IPS DF 19.7 (cell line): ENCODE data around the gene UTS2R.
"Not testable (repeated sequence)": the region's sequence is repeated elsewhere in the genome, so short reads cannot be mapped to it uniquely, and the experiment has no call there.

Source experiments
- DNase-seq: peaks from one replicate; pipeline ENCODE4 v3.0.0-alpha.2; 2013; ENCODE audit warnings: low read depth, low spot score

UTS2R gene

DNA sequence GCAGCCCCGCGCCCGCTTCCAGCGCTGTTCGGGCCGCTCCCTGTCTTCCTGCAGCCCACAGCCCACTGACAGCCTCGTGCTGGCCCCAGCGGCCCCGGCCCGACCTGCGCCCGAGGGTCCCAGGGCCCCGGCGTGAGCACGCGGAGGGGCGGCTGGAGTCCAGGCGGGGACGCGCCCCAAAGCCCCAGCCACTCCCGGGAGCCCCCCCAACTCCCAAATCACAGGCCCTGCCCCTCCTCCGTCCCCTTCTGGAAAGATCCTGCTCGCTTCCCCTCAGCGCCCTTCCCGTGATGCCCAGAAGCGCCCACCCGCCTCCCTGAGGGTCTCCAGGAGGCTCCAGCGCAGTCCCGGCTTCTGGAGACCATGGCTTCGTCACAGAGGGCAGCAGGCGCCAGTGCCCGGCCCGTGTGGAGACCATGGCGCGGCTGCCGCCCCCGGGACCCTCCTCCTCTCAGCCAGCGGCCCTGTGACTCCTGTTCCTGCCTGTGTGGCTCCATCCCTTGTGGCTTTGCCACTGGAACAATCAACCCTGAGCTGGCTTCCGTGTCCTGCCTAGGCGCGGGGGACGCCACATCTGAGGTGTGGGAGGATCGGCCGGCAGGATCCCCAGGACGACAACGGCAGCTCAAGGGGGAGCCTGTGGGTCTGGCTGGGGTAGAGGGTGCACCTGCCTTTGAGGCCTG is 3.9 kb downstream of the UTS2R start:
- no peak for DNase-seq

DNA sequence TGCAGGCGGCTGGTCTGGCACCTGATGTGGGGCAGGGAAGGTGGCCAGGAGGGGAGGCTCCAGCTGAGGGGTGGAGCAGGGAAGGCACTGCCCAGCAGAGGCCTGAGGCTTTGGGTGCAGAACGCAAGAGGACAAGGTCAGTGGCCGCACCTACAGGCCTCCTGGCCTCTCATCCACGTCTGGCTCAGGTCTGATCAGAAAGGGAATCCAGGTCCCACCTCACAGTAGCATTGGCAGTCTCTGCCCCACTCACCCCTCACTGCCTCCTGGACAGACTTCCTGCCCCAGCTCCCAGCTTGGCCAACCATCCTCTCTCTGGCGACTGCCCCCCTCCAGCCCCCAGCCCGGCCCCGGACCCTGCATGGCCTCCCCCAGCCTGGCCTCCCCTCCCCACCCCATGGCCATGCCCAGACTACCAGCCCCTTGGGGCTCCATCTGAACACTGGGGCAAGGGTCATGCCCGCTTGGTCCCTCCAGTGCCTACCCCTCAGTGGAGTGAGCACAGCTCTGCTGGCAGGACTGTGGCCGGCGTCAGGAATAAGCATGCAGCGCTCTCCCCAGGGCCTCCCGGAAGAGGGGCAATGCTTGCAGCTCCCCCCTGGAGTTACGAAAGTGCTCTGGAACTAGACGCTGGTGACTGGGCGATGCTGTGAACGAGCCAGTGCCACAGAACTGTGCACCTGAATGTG is 4.6 kb downstream of the UTS2R start:
- DNase-seq, result no peak

DNA sequence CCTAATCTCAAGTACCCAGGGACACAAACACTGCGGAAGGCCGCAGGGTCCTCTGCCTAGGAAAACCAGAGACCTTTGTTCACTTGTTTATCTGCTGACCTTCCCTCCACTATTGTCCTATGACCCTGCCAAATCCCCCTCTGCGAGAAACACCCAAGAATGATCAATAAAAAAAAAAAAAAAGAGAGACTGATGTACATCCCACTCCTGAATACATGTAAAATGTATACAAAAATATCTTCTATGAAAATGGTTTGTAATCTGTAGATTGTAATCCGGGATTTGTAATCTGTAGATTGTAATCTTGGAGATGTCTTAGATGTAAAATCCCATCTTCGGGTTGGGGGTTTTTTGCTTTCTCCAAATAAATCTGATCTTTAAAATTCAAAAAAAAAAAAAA is 5.7 kb downstream of the UTS2R start:
- DNase-seq, result not testable (repeated sequence)

DNA sequence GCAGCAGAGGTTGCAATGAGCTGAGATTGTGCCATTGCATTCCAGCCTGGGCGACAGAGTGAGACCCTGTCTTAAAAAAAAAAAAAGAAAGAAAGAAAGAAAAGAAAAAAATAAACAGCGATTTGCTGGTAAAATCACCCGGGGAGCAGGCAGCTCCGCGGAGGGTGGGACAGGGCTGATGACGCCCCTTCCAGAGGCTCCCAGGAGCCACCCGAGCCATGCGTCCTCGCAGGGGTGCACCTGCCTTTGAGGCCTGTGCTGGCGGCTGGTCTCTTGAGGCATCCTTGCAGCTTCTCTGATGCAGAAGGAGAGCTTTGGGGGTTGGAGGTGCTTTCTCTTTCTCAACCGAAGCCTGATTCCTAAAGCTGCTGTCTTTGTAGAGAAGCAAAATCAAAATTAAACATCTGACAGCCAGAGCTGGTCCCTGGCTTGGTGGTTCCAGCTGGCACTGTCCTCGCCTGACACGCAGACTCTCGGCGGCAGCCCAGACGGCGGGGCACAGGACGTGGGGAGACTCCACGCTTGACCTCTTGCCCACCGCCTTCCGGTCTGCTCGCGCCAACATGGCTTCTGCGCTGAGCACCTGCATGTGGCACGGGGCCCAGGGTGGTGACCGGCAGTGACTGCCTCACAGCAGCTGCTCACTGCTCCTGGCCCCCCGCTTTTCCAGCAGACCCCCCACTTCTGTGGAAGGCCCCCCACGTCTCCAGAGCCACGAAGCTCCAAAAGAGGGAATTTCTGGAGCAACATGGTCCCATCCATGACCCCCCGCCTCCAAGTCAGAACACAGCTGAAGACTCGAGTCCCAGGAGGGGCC is 6.6 kb downstream of the UTS2R start:
- no peak for DNase-seq

DNA sequence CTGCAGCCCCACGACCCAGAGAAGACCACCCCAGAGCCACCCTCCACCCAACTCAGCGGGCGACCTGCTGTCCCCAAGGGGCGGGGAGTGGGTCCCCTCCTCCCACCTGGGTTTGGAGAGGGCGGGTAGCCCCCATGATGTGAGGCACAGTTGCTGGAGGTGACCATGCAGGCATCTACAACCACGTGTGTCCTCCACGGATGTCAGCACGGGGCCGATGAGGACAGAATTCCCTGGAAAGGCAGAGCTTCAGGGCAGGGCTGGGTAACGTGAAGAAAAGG is 7.1 kb downstream of the UTS2R start:
- no peak for DNase-seq

DNA sequence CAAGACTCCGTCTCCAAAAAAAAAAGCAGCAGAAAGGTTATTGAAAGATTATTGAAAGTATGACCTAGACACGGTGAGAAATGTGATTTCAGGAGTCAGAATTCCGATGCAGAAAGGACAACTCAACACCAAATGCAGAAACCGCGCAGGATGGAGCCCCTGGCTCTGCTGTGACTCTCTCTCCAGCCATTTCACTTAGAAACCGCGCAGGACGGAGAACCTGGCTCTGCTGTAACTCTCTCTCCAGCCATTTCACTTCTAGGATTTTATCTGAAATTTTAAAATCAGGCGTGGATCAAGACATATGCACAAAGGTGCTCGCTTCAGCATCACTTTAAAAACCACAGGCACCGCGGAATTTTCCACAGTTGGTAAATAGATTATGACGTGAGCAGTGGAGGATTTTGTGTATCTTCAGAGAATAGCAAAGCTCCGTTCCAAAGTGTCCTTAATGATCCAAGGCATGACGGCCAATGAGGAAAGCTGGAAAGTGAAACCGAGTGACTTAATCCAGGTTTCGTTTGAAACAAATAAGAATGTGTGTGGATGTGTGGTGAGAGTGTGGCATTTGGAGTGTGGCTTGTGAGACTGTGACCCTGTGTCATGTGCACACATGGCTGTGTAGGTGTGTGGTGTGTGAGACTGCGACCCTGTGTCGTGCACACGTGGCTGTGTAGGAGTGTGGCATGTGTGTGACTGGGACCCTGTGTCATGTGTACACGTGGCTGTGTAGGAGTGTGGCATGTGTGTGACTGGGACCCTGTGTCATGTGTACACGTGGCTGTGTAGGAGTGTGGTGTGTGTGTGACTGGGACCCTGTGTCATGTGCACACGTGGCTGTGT is 9.5 kb downstream of the UTS2R start:
- DNase-seq, result no peak

DNA sequence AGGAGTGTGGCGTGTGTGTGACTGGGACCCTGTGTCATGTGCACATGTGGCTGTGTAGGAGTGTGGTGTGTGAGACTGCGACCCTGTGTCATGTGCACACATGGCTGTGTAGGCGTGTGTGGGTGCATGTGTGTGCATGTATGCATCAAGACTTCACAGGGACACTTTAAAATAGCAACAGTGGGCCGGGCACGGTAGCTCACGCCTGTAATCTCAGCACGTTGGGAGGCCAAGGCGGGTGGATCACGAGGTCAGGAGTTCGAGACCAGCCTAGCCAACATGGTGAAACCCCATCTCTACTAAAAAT is 10.1 kb downstream of the UTS2R start:
- DNase-seq, result not testable (repeated sequence)

DNA sequence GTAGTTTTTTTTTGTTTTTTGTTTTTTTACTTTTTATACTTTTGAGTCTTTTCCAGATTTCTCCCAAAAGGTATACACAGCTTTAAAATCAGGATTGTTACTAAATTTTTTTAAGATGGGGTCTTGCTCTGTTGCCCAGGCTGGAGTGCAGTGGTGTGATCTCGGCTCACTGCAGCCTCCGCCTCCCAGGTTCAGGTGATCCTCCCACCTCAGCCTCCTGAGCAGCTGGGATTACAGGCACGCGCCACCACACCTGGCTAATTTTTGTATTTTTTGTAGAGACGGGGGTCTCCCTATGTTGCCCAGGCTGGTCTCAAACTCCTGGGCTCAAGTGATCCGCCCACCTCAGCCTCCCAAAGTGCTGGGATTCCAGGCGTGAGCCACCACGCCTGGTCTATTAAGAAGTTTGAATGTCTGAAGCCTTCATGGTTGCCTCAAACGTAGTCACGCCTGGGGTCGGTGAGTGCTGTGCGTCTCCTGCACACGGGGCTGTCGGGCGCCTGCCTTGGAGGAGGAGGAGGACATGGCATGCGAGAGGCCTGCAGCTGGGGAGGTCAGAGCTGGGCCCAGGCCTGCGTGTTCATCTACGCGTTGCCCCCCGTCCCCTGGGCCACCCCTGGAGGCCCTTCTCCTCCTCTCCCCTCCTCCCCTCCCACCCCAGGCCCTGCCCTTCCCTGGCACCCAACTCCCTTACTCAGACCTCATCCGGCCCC is 10.8 kb downstream of the UTS2R start:
- DNase-seq, result not testable (repeated sequence)

DNA sequence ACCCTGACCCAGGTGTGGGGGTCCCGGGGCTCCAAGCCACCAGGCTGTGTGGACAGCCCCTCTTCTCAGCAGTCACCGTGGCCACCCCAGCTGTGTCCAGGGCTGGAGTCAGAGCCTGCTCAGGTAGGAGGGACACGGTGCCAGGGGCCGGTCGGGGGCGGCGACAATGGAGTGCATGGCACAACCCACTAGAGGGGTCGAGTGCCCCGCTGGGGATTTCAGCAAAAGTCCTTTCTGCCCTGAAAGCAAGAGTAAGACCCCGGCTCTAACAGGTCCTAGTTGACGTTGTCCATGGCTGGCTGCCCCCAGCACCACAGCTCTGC is 11.3 kb downstream of the UTS2R start:
- DNase-seq, result no peak

DNA sequence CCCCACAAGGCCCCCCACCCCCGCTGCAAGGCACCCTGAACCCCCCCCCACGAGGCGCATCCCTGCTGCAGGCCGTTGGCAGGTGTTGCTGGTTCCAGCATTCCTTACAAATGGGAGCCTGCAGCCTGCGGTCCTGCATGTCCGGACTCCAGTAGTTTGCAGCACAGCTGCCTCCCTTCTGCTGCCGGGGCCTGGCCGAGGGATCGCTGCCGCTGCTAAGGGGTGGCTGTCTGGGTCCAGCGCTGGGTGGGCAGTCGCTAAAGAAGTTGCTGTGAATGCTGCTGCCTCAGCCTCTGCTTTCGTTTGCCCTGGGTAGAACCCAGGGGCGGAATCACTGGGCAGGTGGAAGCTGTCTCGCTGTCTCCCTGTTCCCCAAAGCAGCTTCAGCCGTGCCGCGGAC is 11.8 kb downstream of the UTS2R start:
- DNase-seq, result no peak

DNA sequence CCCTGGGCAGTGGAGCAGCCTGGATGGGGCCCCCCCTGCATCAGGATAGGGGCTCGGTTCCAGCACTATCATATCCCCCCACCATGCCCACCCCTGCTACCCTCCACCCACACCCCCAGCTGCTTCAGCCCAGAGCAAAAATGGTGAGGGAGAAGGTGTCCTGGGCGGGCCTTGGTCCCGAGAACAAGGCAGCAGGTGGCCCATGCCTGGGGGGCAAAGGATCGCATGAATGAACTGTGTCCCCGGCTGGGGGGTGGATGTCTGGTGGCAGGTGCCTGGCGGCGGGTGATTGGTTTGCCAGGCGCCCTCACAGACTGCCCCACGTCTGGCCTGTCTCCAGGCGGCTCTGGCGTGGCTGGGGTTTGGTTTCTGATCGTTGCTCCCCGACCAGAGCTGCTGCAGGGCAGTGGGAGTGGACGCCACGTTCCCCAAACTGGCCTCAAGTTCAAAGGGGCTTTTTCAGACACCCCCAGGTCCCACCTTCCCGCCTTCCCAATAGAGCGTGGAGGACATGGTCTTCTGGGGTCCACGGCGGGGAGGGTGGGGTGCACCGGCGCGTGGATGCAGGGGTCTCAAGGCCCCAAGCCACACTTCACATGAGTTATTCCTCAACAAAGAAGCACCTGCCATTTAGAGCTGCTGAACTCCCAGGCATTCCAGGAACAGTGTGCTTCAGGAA is 12.6 kb downstream of the UTS2R start:
- no peak for DNase-seq

DNA sequence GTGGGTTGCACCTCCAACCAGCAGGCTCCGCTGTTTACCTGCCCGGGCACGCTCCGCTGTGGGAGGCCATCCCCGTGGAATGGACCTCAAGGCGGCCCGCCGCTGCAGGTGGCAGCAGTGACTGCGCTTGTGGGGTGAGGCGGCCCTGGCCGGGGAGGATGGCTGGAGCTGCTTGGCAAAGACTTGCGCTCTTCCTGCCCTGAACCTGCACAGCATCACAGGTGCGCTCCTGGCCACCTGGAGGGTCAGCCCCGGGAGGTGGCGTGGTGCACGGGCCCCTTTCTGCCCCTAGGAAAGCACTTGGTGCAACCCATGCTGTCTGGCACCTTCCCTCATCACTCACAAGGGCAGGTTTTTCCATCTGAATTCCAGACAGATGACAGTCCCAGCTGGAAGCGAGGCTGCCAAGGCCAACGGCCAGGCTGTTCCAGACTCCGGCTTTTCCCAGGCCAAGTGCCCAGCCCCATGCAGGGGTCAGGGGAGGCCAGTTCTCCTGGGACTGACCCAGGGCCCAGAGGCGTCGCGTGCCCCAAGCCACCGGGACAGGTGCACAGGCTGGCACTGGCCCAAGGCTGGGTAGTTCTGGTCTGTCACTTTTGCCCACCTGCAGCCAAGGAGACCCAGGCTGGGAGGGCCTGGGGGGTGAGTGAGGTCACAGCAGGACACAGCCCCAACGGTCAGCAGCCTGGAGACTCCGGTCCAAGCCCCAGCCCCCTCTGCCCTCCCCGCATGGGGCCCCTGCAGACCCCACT is 13.3 kb downstream of the UTS2R start:
- DNase-seq, result no peak

DNA sequence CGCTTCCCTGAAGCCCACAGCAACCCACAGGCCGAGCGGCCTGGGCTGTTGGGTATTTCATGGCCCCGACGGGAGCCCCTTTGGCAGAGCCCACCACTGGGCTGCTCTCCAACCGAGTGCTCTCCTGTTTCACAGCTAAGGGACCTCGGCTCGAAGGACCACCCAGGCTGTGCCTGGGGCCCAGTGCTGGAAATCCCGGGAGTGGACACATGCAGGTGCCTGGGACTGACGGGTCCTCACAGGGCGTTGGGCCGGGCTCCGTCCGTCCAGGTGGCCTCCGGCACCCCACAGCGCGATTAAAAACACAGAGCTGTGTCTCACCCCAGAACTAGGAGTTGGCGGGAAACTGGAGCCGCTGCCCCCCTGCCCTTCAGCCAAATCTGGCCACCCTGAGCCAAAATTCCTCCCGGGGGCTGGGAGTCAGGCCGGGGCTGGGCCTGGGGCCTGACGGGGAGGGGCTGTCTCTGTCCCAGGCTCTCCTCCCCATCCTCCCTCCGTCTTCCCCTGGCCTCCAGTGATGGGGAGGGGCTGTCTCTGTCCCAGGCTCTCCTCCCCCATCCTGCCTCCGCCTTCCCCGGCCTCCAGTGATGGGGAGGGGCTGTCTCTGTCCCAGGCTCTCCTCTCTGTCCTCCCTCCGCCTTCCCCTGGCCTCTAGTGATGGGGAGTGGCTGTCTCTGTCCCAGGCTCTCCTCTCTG is 14.1 kb downstream of the UTS2R start:
- no peak for DNase-seq

DNA sequence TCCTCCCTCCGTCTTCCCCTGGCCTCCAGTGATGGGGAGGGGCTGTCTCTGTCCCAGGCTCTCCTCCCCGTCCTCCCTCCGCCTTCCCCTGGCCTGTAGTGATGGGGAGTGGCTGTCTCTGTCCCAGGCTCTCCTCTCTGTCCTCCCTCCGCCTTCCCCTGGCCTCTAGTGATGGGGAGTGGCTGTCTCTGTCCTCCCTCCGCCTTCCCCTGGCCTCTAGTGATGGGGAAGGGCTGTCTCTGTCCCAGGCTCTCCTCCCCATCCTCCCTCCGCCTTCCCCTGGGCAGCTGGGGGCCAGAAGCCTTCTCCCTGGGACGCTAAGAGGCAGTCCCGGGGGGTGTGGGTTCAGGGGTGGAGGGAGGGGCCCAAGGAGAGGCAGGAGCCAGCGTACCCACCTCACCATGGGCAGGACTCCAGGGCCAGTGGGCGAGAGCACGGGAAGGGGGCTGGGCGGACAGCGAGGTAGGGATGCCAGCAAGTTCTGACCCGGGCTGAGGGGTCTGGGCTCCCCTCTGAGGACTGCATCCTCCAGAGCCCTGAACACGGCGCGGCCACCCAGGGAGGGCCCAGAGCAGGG is 14.8 kb downstream of the UTS2R start:
- DNase-seq, result no peak

DNA sequence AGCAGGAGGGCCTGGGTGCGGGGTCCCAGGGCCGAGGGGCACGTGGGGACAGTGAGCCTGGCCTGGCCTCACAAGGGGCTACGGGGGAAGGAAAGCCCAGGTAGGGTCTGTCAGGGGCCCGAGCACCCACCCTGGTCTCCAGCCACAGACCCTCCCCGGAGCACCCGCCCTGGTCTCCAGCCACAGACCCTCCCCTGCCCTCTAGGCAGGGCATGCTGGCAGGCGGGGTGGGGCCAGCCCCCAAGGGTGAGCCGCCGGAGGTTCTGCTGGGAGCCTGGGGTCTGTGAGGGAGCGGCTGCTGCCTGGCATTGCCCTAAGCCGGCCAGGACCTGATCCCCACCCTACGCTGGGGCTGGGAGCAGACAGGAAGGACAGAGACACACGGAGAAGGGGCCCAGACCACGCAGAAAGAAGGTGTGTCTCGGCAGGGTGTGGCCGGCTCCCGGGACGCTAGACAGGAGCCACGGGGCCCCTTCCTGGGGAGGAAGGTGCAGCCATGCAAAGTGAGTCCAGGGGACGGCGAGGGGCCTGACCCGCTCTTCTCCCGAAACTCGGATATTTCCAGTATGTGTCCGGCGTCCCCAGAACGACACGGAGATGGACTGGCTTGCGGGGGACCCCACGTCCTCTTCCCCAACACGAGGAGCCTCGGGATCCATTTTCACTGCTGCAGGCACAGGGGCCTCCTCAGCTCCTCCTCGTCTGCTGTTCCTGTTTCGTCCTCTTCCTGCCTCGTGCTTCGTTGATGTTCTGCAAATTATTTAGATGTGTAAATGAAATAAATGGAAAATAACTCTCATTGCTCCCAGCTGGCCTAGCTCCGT is 15.5 kb downstream of the UTS2R start:
- no peak for DNase-seq

DNA sequence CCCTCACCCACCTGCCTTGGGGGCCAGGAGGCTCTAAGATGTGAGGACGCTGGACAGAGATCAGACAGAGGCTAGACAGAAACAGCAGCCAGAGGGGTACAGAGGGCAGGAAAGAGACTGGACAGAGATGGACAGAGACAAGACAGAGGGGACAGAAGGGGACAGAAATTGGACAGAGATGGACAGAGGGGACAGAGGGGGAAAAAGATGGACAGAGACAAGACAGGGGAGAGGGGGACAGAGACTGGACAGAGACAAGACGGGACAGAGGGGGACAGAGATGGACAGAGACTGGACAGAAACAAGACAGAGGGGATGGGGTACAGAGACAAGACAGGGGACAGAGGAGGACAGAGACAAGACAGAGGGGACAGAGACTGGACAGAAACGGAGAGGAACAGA is 16.1 kb downstream of the UTS2R start:
- DNase-seq, result no peak

DNA sequence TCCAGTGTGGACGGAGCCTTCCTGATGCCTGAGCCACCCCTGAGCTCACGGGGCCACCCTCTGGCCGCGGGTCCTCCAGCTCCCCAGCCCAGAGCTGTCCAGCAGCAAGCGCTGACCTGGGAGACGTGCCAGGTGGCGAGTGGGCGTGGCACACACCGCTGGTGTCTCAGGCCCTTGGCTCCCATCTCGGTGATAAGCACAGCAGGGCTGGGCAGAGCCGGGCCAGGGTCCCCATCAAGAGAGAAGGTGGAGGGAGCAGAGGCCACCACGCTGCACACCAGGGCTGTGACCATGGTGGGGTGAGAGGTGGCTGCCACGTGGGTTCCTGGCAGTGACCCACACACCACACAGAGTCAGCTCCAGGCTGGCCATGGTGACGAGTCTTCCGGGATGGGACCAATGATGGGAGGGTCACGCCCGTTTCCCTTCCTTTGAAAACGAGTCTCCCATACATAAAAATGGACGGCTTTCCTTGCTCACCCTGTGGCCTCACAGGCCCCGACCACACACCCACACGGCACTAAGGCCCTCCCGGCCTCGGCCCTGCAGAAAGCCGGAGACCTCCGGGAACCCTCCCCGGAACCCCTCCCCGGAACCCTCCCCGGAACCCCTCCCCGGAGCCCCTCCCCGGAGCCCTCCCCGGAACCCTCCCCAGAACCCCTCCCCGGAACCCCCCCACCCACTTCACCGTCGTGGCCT is 16.8 kb downstream of the UTS2R start:
- DNase-seq, result no peak

DNA sequence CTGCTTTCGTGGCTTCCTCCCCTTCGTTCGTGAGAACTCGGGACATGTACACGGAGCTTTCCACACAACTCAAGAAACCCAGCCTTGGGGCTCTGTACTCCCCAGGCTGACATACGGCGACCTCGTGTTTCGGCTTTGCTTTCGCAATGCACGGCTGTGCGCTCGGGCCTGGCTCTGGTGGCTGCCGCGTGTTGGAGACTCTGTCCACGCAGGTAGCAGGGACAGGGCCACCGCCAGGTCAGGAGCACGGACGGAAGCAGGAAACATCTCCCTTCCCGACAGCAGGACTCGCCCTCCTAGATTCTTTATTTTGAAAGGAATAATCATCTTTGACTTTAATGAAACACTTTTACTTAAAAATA is 17.3 kb downstream of the UTS2R start:
- DNase-seq, result no peak
